Heart left ventricle (tissue), 13 donors: ENCODE data around the gene OSCP1.

Source experiments
- POLR2A ChIP-seq, 2 donors: fragments of 450-650 bp; IDR thresholded peaks; one replicate each; pipeline ENCODE4 v1.6.1; 2017; ENCODE audit warnings: antibody characterized with exemption in 2 of 2, mild to moderate bottlenecking in 2 of 2, moderate library complexity in 2 of 2
- TF ChIP-seq, protein P1 (sequence below), 12 donors: fragments of 200-600 bp; sonication (generic) in 4 of 12; IDR thresholded peaks; one replicate each; pipeline versions ENCODE4 v1.5.0 to v1.8.0; 2018 to 2022; ENCODE audit warnings: antibody characterized with exemption in 12 of 12, mild to moderate bottlenecking in 5 of 12
- donor health status: ischemic (EF 13 %, LVEDD 7.1; RV severe dilation, severe dysfunction).
- donor health status: DM: no; HTN: yes; CAD: no.
- donor health status: DM: no; HTN: no; CAD: no.
- donor health status: ischemic (EF 25% LVEDD 6.9; RV normal size, moderate dysfunction).
- donor health status: ischemic (EF 25% LVEDD 5.7; RV mildly dilated, moderate dysfunction).
- donor health status: ischemic (EF 35%, LVEDD 5.7; RV mildly dilated, moderate dysfunction).
- donor health status: nonischemic (EF 11% LVEDD 7.7; RV severe dilation, severe dysfunction).
- donor health status: DM: yes; HTN: yes; CAD: no.
- donor health status: PGD.
- donor health status: ischemic (EF 29% LVEDD 5.4; RV normal size, mild dysfunction).
- donor health status: nonischemic (EF 23%, LVEDD 6.1; RV moderate dilation, normal function).

DNA sequence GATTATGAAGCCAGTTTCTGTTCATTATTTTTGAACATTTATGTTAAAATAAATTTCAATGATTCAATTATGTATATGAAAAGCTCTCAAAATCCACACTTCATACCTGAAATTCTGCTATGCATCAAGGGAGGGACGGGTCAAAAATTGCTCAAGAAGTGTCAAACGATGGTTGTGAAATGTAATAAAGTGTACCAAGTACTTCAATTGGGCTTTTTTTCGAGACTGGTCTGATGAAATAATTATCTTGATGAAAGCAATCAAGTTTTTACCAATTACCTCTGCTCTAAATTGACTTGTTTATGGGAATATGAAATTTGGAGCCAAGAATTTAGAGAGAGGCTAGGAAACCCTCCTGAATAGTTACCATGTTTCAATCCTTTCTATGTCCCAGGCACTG lies 7.9 kb downstream of the OSCP1 start:
- TF ChIP-seq, protein P1, sequence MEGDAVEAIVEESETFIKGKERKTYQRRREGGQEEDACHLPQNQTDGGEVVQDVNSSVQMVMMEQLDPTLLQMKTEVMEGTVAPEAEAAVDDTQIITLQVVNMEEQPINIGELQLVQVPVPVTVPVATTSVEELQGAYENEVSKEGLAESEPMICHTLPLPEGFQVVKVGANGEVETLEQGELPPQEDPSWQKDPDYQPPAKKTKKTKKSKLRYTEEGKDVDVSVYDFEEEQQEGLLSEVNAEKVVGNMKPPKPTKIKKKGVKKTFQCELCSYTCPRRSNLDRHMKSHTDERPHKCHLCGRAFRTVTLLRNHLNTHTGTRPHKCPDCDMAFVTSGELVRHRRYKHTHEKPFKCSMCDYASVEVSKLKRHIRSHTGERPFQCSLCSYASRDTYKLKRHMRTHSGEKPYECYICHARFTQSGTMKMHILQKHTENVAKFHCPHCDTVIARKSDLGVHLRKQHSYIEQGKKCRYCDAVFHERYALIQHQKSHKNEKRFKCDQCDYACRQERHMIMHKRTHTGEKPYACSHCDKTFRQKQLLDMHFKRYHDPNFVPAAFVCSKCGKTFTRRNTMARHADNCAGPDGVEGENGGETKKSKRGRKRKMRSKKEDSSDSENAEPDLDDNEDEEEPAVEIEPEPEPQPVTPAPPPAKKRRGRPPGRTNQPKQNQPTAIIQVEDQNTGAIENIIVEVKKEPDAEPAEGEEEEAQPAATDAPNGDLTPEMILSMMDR (IDR thresholded peaks at IDR 0.05), result no peak
- TF ChIP-seq POLR2A (IDR thresholded peaks at IDR 0.05), result no peak
